T-helper 2 cell treated with Interferon-gamma antibody and Interleukin-4, amounts not matched to agents 100 ng/mL and 5 ng/mL, for 36 hours (primary cell): ENCODE data around the gene ZNF384. TPM values are rescaled to one million over a fixed set of nuclear protein-coding genes. Genes with fewer than 3 reads are reported as not detected.

Source experiments
- intact Hi-C: fragments of 100-400 bp; cut with micrococcal nuclease; formaldehyde crosslinking; loops from one replicate; pipeline ENCODE4 v1.15.1; 2023
- total RNA-seq: library from RNA; stranded (reverse); gene quantifications from 2 replicates; pipeline ENCODE4 v1.2.3, GENCODE V29; 2022

Gene ZNF384
- total RNA-seq, 1 donor from 2014 or later: 86.1 TPM

GRCh38 chr12:6662906-6663742 lies 26.1 kb downstream of the ZNF384 start, which contains the start of gene ING4:
Gene ING4, minus strand, starts transcription at chr12:6663119. Its CDS starts 18 bp downstream, at chr12:6663101.
- intact Hi-C loops: loop anchor here (1.0 to 5.0 kb wide), 10 partner anchors 26 to 307 kb away; partner anchors contain the start of genes CHD4, COPS7A, EMG1 and GAPDH

GRCh38 chr12:6662602-6662905 lies 26.6 kb downstream of the ZNF384 start:
- intact Hi-C loops: loop anchor here (2.0 to 5.0 kb wide), 3 partner anchors 30 to 130 kb away; partner anchors contain the start of gene GAPDH

- intact Hi-C loops: no loop called here
Measured at GRCh38 chr12:6653987-6654386, 35.2 kb downstream of the ZNF384 start.

- intact Hi-C loops: no loop called here
Measured at GRCh38 chr12:6653342-6653741, 35.8 kb downstream of the ZNF384 start.

- intact Hi-C loops: no loop called here
Measured at GRCh38 chr12:6652391-6652790, 36.8 kb downstream of the ZNF384 start.

- intact Hi-C loops: no loop called here
Measured at GRCh38 chr12:6650832-6651231, 38.3 kb downstream of the ZNF384 start.

GRCh38 chr12:6647083-6647604 lies 42.0 kb downstream of the ZNF384 start, which contains the start of gene ACRBP:
Gene ACRBP, minus strand, starts transcription at chr12:6647432. Its CDS starts 66 bp downstream, at chr12:6647366.
- intact Hi-C loops: no loop called here

- intact Hi-C loops: no loop called here
Measured at GRCh38 chr12:6646276-6647082, 42.7 kb downstream of the ZNF384 start.

GRCh38 chr12:6644903-6645302 lies 44.3 kb downstream of the ZNF384 start:
- intact Hi-C loops: no loop called here

- intact Hi-C loops: no loop called here
Measured at GRCh38 chr12:6644257-6644596, 44.9 kb downstream of the ZNF384 start.

- intact Hi-C loops: no loop called here
Measured at GRCh38 chr12:6643569-6644256, 45.5 kb downstream of the ZNF384 start.

- intact Hi-C loops: no loop called here
Measured at GRCh38 chr12:6641131-6641530, 48.0 kb downstream of the ZNF384 start.

- intact Hi-C loops: no loop called here
Measured at GRCh38 chr12:6640497-6640896, 48.7 kb downstream of the ZNF384 start.

- intact Hi-C loops: no loop called here
Measured at GRCh38 chr12:6639151-6639801, 49.9 kb downstream of the ZNF384 start.

- intact Hi-C loops: no loop called here
Measured at GRCh38 chr12:6638305-6638704, 50.9 kb downstream of the ZNF384 start.

- intact Hi-C loops: no loop called here
Measured at GRCh38 chr12:6635856-6636531, 53.2 kb downstream of the ZNF384 start, which contains the start of gene LPAR5. Gene LPAR5, minus strand, starts transcription at chr12:6635959. Its CDS starts 14,711 bp downstream, at chr12:6621248.

GRCh38 chr12:6635375-6635855 lies 53.8 kb downstream of the ZNF384 start:
- intact Hi-C loops: no loop called here

- intact Hi-C loops: loop anchor here (2.0 kb wide), 1 partner anchor 30 kb away; the partner anchor contains the start of gene ING4
Measured at GRCh38 chr12:6632026-6632983, 56.9 kb downstream of the ZNF384 start.

GRCh38 chr12:6631549-6631961 lies 57.6 kb downstream of the ZNF384 start:
- intact Hi-C loops: no loop called here
